Ammon's horn (tissue), 1 donor: Measurements from ENCODE around the gene MAST2.

ENCODE experiments used
- DNase-seq: peaks from one replicate; pipeline ENCODE4 v3.0.0-alpha.2; 2016; ENCODE audit warnings: low spot score

Gene MAST2

GRCh38 chr1:45982359-45982758 lies 178.9 kb downstream of the MAST2 start:
- DNase-seq, result no peak

GRCh38 chr1:45983967-45984366 lies 180.6 kb downstream of the MAST2 start:
- DNase-seq, result no peak

- DNase-seq, result no peak
Observed at GRCh38 chr1:45987204-45987603, 183.8 kb downstream of the MAST2 start.

GRCh38 chr1:45989249-45989648 lies 185.8 kb downstream of the MAST2 start:
- DNase-seq, result no peak

GRCh38 chr1:45994423-45994822 lies 191.0 kb downstream of the MAST2 start:
- DNase-seq, result no peak

GRCh38 chr1:45995298-45995697 lies 191.9 kb downstream of the MAST2 start:
- no peak for DNase-seq

GRCh38 chr1:45998020-45998617 lies 194.7 kb downstream of the MAST2 start:
- no peak for DNase-seq

GRCh38 chr1:45999507-45999906 lies 196.1 kb downstream of the MAST2 start:
- DNase-seq, result no peak

GRCh38 chr1:46001081-46001785 lies 197.8 kb downstream of the MAST2 start:
- DNase-seq, result no peak

GRCh38 chr1:46002551-46003150 lies 199.2 kb downstream of the MAST2 start:
- DNase-seq, result no peak

- no peak for DNase-seq
Observed at GRCh38 chr1:46003315-46003714, 199.9 kb downstream of the MAST2 start.

- no peak for DNase-seq
Observed at GRCh38 chr1:46004492-46004891, 201.1 kb downstream of the MAST2 start.

- DNase-seq, result no peak
Observed at GRCh38 chr1:46005594-46005993, 202.2 kb downstream of the MAST2 start.

GRCh38 chr1:46008585-46008984 lies 205.2 kb downstream of the MAST2 start:
- no peak for DNase-seq

- DNase-seq, result no peak
Observed at GRCh38 chr1:46010611-46011010, 207.2 kb downstream of the MAST2 start.

GRCh38 chr1:46011121-46011695 lies 207.8 kb downstream of the MAST2 start:
- DNase-seq, result no peak

GRCh38 chr1:46012236-46012635 lies 208.8 kb downstream of the MAST2 start:
- no peak for DNase-seq

GRCh38 chr1:46013581-46013980 lies 210.2 kb downstream of the MAST2 start:
- no peak for DNase-seq

- peak; percentile 30 for DNase-seq
Observed at GRCh38 chr1:46017876-46018503, 214.6 kb downstream of the MAST2 start.

- DNase-seq, result no peak
Observed at GRCh38 chr1:46019348-46019747, 215.9 kb downstream of the MAST2 start.

GRCh38 chr1:46020010-46020409 lies 216.6 kb downstream of the MAST2 start:
- DNase-seq, result no peak
